Raji (cell line): ENCODE results near the gene CEP55.

Source experiments
- POLR2A ChIP-seq: IDR thresholded peaks from 2 replicates; pipeline ENCODE4 v1.6.1; 2011; ENCODE audit warnings: low read depth, low read length, control low read depth; ENCODE audit not compliant: insufficient read depth

Gene CEP55

DNA sequence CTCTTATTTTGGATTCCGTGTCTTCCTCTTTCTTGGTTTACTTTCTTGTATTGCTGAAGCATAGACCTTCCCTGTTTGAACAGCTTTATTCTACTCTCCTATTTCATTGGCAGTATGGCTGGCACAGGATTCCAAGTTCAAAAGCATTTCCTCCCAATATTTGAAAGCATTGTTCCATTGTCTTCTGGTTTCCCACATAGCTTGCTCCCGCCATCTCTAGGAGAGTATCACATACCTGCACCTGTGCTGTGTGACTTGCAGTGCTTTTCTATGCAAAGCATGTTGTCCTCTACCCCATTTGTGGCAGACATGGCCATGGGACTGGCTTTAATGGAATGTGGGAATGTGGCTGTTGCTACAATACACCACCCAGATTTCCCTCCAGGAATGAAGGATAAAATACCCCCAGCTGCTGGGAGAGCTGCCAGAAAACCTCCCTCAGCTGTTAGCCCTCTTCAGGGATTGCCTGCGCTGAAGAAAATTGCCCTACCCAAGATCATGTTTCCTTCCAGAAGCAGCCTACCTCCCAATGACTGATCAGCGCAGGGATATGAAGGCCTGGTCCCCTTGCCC is 7.4 kb upstream of the CEP55 start:
- no peak for TF ChIP-seq POLR2A

DNA sequence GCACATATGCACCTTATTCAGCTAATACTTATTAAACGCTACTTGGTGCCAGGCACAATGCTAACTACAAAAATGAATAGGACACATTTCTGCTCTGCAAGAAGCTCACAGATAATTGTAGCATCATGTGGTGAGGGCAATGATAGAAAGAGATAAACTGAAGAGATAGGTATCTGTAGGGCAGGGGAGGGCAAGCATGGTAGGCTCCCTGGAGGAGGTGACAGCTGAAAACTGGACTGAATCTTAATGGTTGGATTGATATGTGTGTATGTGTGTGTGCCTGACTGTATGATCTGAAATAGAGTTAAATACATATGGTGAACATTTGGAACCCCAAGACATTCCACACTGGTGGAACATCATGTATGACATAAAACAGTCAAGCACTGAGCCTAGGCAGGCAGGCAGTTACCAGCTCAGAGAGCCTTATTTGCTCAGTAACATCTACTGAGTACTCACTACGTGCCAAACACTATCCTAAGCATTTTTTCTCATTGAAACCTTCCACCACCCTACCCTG is 4.8 kb upstream of the CEP55 start:
- no peak for TF ChIP-seq POLR2A

DNA sequence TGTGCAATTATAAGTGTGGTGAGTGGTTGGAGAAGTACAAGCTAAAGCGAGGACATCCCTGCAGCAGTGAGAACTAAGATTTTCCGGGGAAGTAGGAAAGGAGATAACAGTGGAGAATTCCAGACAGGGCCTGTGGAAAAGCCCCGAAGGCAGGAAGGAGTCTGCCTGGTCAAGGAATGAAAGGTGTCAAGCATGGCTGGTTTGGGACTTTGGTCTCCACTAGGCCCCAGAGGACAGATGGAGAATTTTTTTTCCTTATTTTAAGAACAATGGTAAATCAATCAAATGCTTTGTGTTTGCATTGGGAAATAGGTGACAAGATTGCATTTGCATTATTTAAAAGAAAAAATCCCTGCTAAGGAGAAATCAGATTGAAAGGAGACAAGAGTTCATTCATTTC is 3.2 kb upstream of the CEP55 start:
- TF ChIP-seq POLR2A, result no peak

DNA sequence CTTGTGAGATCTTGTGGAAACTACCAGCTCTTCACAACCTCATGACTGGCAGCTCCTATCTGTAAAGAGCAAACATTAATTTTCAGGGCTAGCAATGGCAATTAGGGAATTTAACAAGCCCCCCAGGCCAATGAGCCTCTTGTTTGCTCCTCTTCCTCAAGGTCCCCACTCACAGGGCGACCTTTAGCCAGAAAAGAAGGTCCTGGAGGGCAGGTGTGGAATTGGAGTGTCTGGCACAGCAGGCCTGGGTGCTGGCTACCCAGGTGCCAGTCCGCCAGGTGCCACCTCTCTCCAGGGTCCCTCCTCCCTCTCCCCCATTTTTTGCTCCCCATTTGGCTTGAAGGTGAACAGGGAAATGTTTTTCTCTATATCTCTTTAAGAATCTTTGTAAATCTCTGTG is 1.9 kb upstream of the CEP55 start:
- no peak for TF ChIP-seq POLR2A

DNA sequence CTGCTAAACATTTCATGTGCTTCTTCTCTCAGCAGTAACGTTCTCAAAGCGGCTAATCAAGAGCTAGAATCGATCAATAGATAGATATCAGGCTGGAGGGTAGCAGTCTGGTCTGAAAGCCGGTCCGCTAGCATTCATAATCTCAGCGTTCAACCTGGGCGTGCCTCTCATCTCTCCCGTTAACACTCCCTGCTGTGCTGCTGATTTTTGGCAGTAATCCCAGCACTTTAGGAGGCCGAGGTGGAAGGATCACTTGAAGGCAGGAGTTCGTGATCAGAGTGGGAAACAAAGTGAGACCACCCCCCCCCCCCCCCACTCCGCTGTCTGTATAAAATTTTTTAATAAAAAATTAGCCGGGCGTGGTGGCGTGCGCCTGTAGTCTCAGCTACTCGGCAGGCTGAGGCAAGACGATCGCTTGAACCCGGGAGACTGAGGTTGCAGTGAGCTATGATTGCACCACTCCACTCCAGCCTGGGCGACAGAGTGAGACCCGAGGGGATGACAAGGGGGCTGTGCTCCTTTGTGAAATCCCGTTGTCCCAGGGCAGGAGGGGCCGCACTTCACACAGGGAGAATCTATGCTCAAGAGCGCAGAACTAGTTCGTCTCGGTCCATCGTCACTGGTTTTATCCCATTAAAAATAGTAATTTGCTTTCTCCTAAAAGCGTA is 624 bp upstream of the CEP55 start:
- TF ChIP-seq POLR2A, result no peak

DNA sequence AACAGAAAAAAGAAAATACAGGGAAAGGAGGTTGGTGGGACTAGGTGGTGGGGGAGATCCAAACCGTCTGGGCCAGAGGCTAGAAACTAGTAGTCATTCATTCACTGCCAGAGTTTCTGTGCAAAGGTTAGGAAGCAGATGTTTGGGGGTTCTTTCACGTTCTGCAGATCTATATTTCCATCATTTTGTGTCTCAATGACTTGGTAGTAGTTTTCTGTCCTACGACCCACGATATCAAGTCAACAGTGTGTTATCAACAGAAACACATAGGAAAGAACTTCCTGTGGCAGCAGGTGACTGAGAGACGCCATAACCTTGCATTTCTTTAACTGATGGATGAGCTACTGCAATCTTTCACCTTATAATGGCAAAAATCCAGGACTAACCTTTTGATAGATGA is 1.8 kb downstream of the CEP55 start:
- TF ChIP-seq POLR2A, result no peak

DNA sequence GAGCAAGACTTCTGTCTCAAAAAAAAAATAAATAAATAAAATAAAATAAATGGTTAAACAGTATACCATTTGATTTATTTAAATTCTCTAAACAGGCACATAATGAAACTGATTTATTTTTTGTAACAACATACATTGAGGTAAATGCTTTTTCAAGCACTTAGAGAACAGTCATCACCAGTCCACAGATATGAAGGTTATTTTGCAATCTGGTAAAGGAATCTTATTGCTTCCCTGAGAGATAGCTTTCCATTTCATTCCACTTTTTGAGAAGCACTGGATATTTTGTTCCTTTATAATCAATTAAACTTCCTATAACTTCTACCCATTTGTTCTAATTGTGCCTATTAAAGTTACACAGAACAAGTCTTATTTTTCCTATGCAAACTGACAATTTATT is 5.2 kb downstream of the CEP55 start:
- no peak for TF ChIP-seq POLR2A

DNA sequence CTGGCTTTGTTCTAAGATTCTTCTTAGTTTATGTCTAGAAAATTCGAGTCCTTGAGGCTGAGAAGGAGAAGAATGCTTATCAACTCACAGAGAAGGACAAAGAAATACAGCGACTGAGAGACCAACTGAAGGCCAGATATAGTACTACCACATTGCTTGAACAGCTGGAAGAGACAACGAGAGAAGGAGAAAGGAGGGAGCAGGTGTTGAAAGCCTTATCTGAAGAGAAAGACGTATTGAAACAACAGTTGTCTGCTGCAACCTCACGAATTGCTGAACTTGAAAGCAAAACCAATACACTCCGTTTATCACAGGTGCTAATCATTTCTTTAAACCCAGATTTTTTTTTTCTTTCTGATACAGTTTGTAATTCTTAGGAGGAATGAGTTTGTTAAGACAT is 6.7 kb downstream of the CEP55 start:
- TF ChIP-seq POLR2A, result no peak

DNA sequence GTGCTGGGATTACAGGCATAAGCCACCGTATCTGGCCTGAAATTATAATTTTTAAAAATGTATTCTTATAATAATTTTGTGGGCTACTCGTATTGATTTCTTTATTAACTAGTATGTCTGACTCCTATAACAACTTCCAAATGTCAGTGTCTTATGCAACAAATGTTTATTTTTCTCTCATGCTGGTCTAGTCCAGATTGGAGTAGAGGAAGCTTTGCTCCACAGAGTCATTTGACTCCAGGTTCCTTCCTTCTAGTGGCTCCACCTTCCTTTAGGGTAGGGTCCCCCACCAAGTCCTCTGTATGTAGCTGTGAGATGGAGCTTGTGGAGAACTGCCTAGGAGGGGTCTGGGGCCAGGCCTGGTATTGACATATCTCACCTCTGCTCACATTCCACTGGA is 8.7 kb downstream of the CEP55 start:
- TF ChIP-seq POLR2A, result no peak

DNA sequence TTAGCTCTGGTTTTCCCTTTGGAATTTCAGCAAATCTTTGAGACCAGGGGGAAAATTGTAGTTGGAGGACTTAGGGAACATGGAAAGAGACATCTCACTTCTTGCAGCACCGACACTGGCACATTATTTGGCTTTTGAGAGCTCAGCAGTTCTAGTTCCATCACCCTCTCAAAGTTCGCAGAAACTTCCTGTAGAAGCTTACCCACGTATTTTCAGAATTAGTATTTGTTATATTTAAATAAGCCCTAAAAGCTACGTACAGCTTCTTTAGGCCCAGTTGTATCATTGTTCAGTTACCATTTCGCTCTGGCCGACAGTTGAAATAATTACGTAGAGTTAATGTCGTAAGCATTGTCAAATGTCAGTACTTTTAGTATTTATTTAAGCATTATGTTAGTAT is 13.4 kb downstream of the CEP55 start:
- no peak for TF ChIP-seq POLR2A

DNA sequence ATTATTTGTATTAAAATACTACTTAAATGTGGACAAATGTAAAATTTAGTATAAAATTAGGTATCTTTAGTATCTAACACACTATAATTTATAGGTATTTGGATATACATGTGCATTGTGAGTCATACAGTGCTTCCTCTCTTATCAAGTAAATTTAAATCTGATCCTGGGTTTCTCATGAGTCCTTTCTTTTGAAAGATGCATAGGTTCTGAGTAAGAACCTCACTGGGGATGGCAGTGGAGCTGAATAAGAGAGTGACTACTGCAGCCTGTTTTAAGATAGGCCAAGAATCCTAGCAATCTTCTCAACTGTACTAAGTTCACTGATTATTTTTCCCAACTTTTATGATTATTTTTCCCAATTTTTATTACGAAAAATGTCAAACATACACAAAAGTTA is 16.2 kb downstream of the CEP55 start:
- no peak for TF ChIP-seq POLR2A

DNA sequence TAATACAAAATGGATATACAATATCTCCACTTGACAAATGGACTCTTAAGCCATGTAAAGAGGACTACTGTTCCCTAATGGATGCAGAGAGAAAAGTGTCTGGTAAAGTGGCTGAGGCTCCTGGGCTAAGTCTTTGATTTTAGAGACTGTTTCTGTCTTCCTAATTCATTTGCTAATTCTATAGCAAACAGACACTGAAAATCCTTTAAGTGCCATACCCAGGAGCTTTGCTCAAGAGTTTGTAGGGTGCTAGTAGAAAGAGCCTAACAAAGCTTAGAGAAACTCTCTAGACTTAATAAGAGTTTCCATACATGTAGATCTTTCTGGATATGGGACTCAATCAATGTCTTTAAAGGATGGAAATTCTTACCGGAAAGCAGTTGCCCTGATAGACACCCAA is 16.7 kb downstream of the CEP55 start:
- no peak for TF ChIP-seq POLR2A

DNA sequence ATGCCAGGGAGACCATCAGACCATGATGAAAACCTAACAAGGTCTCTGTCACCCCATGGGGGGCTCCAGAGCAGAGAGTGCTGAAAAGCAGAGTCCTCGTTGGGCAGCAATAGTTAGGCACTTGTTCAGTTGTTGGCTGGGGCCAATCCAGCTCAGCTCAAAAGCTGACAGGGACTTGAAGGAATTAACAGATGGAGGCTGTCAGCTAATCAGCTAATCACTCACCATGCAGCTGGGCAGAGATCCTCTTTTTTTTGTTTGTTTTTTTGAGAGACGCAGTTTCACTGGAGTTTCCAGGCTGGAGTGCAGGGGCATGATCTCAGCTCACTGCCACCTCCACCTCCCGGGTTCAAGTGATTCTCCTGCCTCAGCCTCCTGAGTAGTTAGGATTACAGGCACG is 18.1 kb downstream of the CEP55 start:
- TF ChIP-seq POLR2A, result no peak

DNA sequence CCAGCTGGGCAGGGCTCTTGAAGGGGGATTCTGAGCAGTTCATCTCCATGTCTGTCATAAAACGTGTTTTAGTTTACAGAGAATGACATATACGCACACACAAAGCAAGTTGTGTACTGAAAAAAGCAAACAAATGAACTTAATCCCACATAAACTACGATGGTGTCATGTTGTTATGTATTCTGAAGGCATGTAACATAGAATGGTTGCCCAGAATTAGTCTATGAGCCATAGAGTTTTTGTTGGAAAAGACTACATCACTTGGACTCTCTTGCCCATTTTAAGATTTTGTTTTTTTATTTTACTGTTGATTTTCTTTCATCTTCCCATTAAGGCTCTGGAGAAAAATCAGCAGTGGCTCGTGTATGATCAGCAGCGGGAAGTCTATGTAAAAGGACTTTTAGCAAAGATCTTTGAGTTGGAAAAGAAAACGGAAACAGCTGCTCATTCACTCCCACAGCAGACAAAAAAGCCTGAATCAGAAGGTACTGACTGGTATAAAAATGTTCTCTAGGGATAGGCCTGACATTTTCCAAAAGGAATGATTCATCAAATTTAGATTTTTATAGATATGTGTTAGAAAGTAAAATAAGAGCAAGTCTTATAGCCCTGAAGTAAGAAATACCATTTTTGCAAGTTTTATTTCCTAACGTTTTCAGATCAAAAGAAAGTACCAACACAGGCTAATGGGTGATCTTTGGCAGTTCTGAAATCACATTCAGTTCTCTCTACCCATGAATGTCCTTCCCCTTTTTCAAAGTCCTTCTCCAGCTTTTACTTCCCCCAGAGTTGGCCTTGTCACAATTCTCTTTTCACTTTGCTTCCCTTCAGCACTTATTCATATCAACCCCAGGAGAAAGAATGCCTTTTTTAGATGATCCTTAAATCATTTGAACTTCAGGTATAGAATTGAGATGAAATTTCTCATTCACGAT is 18.9 kb downstream of the CEP55 start:
- TF ChIP-seq POLR2A, result no peak

DNA sequence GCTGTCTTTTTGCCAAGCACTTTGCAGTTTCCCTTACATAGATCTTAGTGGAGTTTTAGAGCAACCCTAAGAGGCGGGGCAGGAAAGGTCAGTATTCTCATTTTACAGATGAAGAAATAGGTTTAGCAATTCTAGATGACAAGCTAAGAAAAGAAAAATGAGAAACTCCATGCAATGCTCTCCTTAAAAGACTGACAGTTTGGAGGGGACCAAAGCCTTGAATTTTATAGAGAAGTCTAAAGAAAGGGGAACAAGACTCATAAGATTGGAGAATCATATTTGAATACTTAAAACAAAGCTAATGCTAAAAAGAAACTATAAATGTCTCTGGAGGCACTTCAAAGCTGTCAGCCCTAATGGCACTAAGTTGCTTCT is 19.6 kb downstream of the CEP55 start:
- TF ChIP-seq POLR2A, result no peak

DNA sequence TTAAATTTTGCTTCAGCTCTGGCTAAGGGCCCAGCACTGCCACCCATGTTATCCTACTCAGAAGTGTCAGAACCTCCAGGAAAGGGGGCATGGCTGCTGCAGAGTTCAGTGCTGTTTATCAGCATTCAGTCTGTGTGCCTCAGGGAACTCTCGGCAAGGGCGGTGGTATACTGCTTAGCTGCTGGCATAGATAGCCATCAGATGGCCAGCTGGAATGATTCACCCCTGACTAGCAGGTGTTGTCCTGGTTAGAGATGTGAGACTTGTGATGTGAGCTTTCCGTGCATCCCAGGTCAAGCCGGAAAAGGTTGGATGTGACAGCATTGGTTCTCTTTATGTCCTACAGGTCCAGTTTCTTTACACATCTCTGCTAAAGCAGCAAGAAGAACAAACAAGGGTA is 22.1 kb downstream of the CEP55 start:
- no peak for TF ChIP-seq POLR2A
